SK-N-SH treated with all-trans-retinoic acid at 6 μM for 48 hours (cell line): Measurements from ENCODE around the gene KDM4B.

ENCODE experiments used
- CSDC2 ChIP-seq: fragments of 250-450 bp; sonication (Bioruptor Pico); IDR thresholded peaks from 2 replicates; pipeline ENCODE4 v1.5.0; 2020; ENCODE audit warnings: mild to moderate bottlenecking, moderate library complexity
- ESRRG ChIP-seq: fragments of 250-450 bp; sonication (Bioruptor Pico); IDR thresholded peaks from 2 replicates; pipeline ENCODE4 v1.6.1; 2021; ENCODE audit warnings: mild to moderate bottlenecking
- GLIS3 ChIP-seq: fragments of 250-450 bp; sonication (Bioruptor Pico); IDR thresholded peaks from 2 replicates; pipeline ENCODE4 v1.5.0; 2020; ENCODE audit warnings: mild to moderate bottlenecking, moderate library complexity
- RARB ChIP-seq: fragments of 250-450 bp; sonication (Bioruptor Pico); IDR thresholded peaks from 2 replicates; pipeline ENCODE4 v1.8.0; 2021; ENCODE audit warnings: mild to moderate bottlenecking, moderate library complexity
- ZFP3 ChIP-seq: fragments of 250-450 bp; sonication (Bioruptor Pico); IDR thresholded peaks from 2 replicates; pipeline ENCODE4 v1.5.0; 2020; ENCODE audit warnings: mild to moderate bottlenecking, moderate library complexity
- ZFP30 ChIP-seq: fragments of 450-650 bp; formaldehyde crosslinking; IDR thresholded peaks from 2 replicates; pipeline ENCODE4 v1.5.0; 2022; ENCODE audit warnings: mild to moderate bottlenecking, moderate library complexity
- ZNF565 ChIP-seq: fragments of 450-650 bp; formaldehyde crosslinking; conservative IDR thresholded peaks from 2 replicates; pipeline ENCODE4 v1.5.0; 2020; ENCODE audit warnings: low read depth, mild to moderate bottlenecking, moderate library complexity
- ZNF70 ChIP-seq: fragments of 450-650 bp; formaldehyde crosslinking; IDR thresholded peaks from 2 replicates; pipeline ENCODE4 v1.5.0; 2020; ENCODE audit warnings: mild to moderate bottlenecking, moderate library complexity
- ZNF8 ChIP-seq: fragments of 450-650 bp; formaldehyde crosslinking; IDR thresholded peaks from 2 replicates; pipeline ENCODE4 v1.5.0; 2020; ENCODE audit warnings: mild to moderate bottlenecking, moderate library complexity
- TF ChIP-seq, protein P1 (sequence below): fragments of 250-450 bp; sonication (Bioruptor Pico); IDR thresholded peaks from 2 replicates; pipeline ENCODE4 v1.8.0; 2021; ENCODE audit warnings: low read depth, mild to moderate bottlenecking, moderate library complexity, borderline replicate concordance
- TF ChIP-seq, protein P2 (sequence below): fragments of 250-450 bp; sonication (Bioruptor Pico); IDR thresholded peaks from 2 replicates; pipeline ENCODE4 v1.5.1; 2021; ENCODE audit warnings: mild to moderate bottlenecking, moderate library complexity
- TF ChIP-seq, protein P3 (sequence below): fragments of 250-450 bp; sonication (Bioruptor Pico); IDR thresholded peaks from 2 replicates; pipeline ENCODE4 v1.5.1; 2020; ENCODE audit warnings: low read depth, mild to moderate bottlenecking, moderate library complexity
- TF ChIP-seq, protein P4 (sequence below): fragments of 250-450 bp; sonication (Bioruptor Pico); IDR thresholded peaks from 2 replicates; pipeline ENCODE4 v1.8.0; 2020; ENCODE audit warnings: mild to moderate bottlenecking, moderate library complexity, borderline replicate concordance

DNA sequence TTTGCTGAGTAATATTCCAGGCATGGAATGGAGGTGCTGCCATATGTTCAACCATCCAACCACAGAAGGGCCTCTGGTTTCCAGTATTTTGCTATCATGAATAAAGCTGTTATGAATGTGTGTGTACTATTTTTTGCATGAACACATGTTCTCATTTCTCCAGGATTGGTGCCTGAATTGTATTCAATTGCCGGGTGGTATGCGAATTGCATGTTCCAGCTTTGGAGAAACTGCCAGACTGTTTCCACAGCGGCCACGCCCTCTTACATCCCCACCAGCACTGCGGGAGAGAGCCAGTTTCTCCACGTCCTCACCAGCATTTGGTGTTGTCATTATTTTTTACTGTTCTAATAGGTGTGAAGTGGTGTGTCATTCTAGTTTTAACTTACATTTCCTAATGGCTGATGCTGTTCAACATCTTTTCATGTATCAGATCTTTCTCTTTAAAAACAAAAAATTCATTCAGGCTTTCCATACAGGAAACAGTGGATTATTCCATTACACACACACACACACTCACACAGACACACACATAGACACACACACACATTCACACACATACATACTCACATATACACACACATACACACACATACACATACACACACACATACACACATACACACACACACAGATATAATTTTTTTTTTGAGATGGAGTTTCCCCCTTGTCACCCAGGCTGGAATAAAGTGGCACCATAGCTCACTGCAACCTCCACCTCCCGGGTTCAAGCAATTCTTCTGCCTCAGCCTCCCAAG, 217.6 kb downstream of the KDM4B start:
- TF ChIP-seq, protein P1, sequence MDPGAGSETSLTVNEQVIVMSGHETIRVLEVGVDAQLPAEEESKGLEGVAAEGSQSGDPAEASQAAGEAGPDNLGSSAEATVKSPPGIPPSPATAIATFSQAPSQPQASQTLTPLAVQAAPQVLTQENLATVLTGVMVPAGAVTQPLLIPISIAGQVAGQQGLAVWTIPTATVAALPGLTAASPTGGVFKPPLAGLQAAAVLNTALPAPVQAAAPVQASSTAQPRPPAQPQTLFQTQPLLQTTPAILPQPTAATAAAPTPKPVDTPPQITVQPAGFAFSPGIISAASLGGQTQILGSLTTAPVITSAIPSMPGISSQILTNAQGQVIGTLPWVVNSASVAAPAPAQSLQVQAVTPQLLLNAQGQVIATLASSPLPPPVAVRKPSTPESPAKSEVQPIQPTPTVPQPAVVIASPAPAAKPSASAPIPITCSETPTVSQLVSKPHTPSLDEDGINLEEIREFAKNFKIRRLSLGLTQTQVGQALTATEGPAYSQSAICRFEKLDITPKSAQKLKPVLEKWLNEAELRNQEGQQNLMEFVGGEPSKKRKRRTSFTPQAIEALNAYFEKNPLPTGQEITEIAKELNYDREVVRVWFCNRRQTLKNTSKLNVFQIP, result no peak
- TF ChIP-seq, protein P2, sequence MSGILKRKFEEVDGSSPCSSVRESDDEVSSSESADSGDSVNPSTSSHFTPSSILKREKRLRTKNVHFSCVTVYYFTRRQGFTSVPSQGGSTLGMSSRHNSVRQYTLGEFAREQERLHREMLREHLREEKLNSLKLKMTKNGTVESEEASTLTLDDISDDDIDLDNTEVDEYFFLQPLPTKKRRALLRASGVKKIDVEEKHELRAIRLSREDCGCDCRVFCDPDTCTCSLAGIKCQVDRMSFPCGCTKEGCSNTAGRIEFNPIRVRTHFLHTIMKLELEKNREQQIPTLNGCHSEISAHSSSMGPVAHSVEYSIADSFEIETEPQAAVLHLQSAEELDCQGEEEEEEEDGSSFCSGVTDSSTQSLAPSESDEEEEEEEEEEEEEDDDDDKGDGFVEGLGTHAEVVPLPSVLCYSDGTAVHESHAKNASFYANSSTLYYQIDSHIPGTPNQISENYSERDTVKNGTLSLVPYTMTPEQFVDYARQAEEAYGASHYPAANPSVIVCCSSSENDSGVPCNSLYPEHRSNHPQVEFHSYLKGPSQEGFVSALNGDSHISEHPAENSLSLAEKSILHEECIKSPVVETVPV, result no peak
- TF ChIP-seq ZNF70 (no peak), ZNF8 (CRISPR knock-in tag) (no peak), ZFP3 (CRISPR knock-in tag) (no peak), GLIS3 (CRISPR knock-in tag) (no peak), RARB (CRISPR knock-in tag) (no peak), ZFP30 (CRISPR knock-in tag) (no peak), ZNF565 (no peak), CSDC2 (CRISPR knock-in tag) (no peak), ESRRG (CRISPR knock-in tag) (no peak)
- TF ChIP-seq, protein P3, sequence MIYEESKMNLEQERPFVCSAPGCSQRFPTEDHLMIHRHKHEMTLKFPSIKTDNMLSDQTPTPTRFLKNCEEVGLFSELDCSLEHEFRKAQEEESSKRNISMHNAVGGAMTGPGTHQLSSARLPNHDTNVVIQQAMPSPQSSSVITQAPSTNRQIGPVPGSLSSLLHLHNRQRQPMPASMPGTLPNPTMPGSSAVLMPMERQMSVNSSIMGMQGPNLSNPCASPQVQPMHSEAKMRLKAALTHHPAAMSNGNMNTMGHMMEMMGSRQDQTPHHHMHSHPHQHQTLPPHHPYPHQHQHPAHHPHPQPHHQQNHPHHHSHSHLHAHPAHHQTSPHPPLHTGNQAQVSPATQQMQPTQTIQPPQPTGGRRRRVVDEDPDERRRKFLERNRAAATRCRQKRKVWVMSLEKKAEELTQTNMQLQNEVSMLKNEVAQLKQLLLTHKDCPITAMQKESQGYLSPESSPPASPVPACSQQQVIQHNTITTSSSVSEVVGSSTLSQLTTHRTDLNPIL (CRISPR knock-in tag), result no peak
- TF ChIP-seq, protein P4, sequence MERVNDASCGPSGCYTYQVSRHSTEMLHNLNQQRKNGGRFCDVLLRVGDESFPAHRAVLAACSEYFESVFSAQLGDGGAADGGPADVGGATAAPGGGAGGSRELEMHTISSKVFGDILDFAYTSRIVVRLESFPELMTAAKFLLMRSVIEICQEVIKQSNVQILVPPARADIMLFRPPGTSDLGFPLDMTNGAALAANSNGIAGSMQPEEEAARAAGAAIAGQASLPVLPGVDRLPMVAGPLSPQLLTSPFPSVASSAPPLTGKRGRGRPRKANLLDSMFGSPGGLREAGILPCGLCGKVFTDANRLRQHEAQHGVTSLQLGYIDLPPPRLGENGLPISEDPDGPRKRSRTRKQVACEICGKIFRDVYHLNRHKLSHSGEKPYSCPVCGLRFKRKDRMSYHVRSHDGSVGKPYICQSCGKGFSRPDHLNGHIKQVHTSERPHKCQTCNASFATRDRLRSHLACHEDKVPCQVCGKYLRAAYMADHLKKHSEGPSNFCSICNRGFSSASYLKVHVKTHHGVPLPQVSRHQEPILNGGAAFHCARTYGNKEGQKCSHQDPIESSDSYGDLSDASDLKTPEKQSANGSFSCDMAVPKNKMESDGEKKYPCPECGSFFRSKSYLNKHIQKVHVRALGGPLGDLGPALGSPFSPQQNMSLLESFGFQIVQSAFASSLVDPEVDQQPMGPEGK, result no peak
